Panc1 (cell line): Measurements from ENCODE around the gene TTLL12.

Experiments
- POLR2AphosphoS5 ChIP-seq: IDR thresholded peaks from 2 replicates; pipeline ENCODE4 v1.6.1; 2012; ENCODE audit warnings: mild to moderate bottlenecking, low read depth, low read length, moderate library complexity
- SIN3A ChIP-seq: IDR thresholded peaks from 2 replicates; pipeline ENCODE4 v1.6.1; 2012; ENCODE audit warnings: low read depth, mild to moderate bottlenecking, low read length, moderate library complexity, borderline replicate concordance; ENCODE audit not compliant: insufficient read depth
- TCF7L2 ChIP-seq: IDR thresholded peaks from 2 replicates; pipeline ENCODE4 v1.6.1; 2011; ENCODE audit warnings: mild to moderate bottlenecking, low read depth, low read length, inconsistent platforms
- TF ChIP-seq, protein P1 (sequence below): fragments of 450-650 bp; IDR thresholded peaks from 2 replicates; pipeline ENCODE4 v1.5.1; 2017; ENCODE audit warnings: mild to moderate bottlenecking

DNA sequence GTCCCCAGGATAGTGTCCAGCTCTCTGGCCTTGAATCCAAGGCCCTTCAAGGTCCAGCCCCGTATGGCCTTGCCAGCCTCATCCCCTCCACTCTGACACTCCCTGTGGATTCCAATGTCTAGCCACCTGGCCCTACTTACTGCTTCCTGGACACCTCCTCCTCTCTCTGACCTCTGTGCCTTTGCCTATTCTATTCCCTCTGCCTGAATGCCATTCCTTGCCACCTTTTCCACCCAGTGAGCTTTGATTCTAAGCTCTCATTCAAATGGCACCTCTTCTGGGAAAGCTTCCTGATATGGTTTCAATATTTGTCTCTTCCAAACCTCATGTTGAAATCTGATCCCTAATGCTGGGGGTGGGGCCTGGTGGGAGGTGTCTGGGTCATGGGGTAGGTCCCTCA is 31.9 kb upstream of the TTLL12 start:
- TF ChIP-seq, protein P1, sequence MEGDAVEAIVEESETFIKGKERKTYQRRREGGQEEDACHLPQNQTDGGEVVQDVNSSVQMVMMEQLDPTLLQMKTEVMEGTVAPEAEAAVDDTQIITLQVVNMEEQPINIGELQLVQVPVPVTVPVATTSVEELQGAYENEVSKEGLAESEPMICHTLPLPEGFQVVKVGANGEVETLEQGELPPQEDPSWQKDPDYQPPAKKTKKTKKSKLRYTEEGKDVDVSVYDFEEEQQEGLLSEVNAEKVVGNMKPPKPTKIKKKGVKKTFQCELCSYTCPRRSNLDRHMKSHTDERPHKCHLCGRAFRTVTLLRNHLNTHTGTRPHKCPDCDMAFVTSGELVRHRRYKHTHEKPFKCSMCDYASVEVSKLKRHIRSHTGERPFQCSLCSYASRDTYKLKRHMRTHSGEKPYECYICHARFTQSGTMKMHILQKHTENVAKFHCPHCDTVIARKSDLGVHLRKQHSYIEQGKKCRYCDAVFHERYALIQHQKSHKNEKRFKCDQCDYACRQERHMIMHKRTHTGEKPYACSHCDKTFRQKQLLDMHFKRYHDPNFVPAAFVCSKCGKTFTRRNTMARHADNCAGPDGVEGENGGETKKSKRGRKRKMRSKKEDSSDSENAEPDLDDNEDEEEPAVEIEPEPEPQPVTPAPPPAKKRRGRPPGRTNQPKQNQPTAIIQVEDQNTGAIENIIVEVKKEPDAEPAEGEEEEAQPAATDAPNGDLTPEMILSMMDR: no peak
- TF ChIP-seq POLR2AphosphoS5 (no peak), SIN3A (no peak), TCF7L2 (no peak)
